Nucleus accumbens (tissue), 56 donors: ENCODE measurements around the gene UTP25.
A peak's percentile ranks its signal among the peaks of the same experiment; 100 is the strongest.

Experiments
- DNase-seq, 56 donors: peaks; one replicate each; lab custom pipeline; 2025; lab: John Stamatoyannopoulos, UW

The UTP25 gene

GRCh38 chr1:209838537-209838936 is 10.8 kb downstream of the UTP25 start:
- DNase-seq, result no peak

GRCh38 chr1:209839875-209840546 is 12.2 kb downstream of the UTP25 start:
- DNase-seq, result peak in 4 of 56 donors; percentile 16 to 25 (median 20)

- no peak for DNase-seq
Observed at GRCh38 chr1:209840611-209841010, 12.8 kb downstream of the UTP25 start.

- peak in 3 of 56 donors; percentile 8 to 38 (median 28) for DNase-seq
Observed at GRCh38 chr1:209844695-209845407, 17.1 kb downstream of the UTP25 start.

- DNase-seq, result no peak
Observed at GRCh38 chr1:209845408-209845725, 17.6 kb downstream of the UTP25 start.

- DNase-seq, result no peak
Observed at GRCh38 chr1:209849388-209849787, 21.6 kb downstream of the UTP25 start.

- DNase-seq, result peak in 43 of 56 donors; percentile 13 to 80 (median 42)
Observed at GRCh38 chr1:209850342-209850979, 22.7 kb downstream of the UTP25 start.

- DNase-seq, result no peak
Observed at GRCh38 chr1:209853676-209854075, 25.9 kb downstream of the UTP25 start.

- peak in 12 of 56 donors; percentile 10 to 34 (median 24) for DNase-seq
Observed at GRCh38 chr1:209854196-209854595, 26.4 kb downstream of the UTP25 start.

GRCh38 chr1:209855006-209855405 is 27.2 kb downstream of the UTP25 start:
- DNase-seq, result no peak

- no peak for DNase-seq
Observed at GRCh38 chr1:209855623-209856022, 27.9 kb downstream of the UTP25 start.

- no peak for DNase-seq
Observed at GRCh38 chr1:209858561-209859103, 30.9 kb downstream of the UTP25 start.

- peak in 48 of 56 donors; percentile 18 to 90 (median 60) for DNase-seq
Observed at GRCh38 chr1:209860293-209860881, 32.6 kb downstream of the UTP25 start.

- DNase-seq, result no peak
Observed at GRCh38 chr1:209861242-209861641, 33.5 kb downstream of the UTP25 start.

- DNase-seq, result peak in 13 of 56 donors; percentile 17 to 58 (median 28)
Observed at GRCh38 chr1:209862391-209863356, 34.9 kb downstream of the UTP25 start.

- no peak for DNase-seq
Observed at GRCh38 chr1:209863766-209864485, 36.2 kb downstream of the UTP25 start.

- DNase-seq, result no peak
Observed at GRCh38 chr1:209866201-209866600, 38.4 kb downstream of the UTP25 start.

GRCh38 chr1:209869291-209870149 is 41.7 kb downstream of the UTP25 start:
- peak in 4 of 56 donors; percentile 11 to 36 (median 28) for DNase-seq
